ES-I3 (cell line): ENCODE results near the gene ERH.
"Not testable (repeated sequence)": the region's sequence is repeated elsewhere in the genome, so short reads cannot be mapped to it uniquely, and the experiment has no call there.

Source experiments
- H3K36me3 ChIP-seq: 2 replicates; pipeline ENCODE4 v1.6.1; 2013; ENCODE audit warnings: mild to moderate bottlenecking, low read length, control low read depth, moderate library complexity; ENCODE audit not compliant: insufficient read depth
- H3K4me1 ChIP-seq: 2 replicates; pipeline ENCODE4 v1.6.1; 2013; ENCODE audit warnings: mild to moderate bottlenecking, control low read depth, low read length; ENCODE audit not compliant: insufficient read depth
- H3K9ac ChIP-seq: 2 replicates; pipeline ENCODE4 v1.6.1; 2013; ENCODE audit warnings: low read depth, mild to moderate bottlenecking, low read length, moderate library complexity
- H3K9me3 ChIP-seq: 2 replicates; pipeline ENCODE4 v1.6.1; 2013; ENCODE audit warnings: mild to moderate bottlenecking, low read length, moderate library complexity; ENCODE audit not compliant: control insufficient read depth, insufficient read depth

Gene ERH

GRCh38 chr14:69408331-69408960 lies 10.3 kb upstream of the ERH start:
- H3K36me3 ChIP-seq: no peaks in the 10 kb centered on the region
- H3K9me3 ChIP-seq: no peaks in the 10 kb centered on the region
- no peak overlapping the region for H3K9ac ChIP-seq
- H3K4me1 ChIP-seq: no peaks in the 10 kb centered on the region

DNA sequence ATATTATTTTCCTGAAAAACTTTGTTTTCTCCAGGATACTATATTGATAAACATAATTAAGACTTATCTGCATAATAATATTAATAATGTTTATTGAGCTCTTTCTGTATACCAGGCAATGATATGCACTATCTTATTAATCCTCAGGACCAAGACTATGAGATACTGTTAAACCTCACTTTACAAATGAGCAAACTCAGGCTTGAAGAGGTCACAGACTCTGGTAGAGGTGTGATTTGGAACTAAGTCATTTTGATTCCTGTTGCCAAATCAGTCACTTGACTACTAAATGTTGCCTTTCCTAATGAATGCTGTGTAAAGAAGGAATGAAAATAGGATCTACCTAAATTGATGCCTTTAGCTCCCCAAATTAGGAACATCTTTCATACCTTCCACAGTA lies 7.7 kb upstream of the ERH start:
- H3K36me3 ChIP-seq: no peaks in the 10 kb centered on the region
- H3K9me3 ChIP-seq: no peaks in the 10 kb centered on the region
- H3K9ac ChIP-seq: no peak overlapping the region
- no peaks in the 10 kb centered on the region for H3K4me1 ChIP-seq

DNA sequence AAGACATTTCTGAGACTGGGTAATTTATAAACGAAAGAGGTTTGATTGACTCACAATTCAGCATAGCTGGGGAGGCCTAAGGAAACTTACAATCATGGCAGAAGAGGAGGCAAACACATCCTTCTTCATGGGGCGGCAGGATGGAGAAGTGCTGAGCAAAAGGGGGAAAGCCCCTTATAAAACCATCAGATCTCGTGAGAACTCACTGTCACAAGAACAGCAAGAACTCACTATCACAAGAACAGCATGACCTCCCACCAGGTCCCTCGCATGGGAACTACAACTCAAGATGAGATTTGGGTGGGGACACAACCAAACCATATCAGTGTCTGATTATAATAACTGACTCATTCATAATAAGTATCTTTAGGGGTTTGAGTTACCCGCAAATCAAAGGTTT lies 6.8 kb upstream of the ERH start:
- no peaks in the 10 kb centered on the region for H3K36me3 ChIP-seq
- H3K9me3 ChIP-seq: no peaks in the 10 kb centered on the region
- no peak overlapping the region for H3K9ac ChIP-seq
- no peaks in the 10 kb centered on the region for H3K4me1 ChIP-seq

DNA sequence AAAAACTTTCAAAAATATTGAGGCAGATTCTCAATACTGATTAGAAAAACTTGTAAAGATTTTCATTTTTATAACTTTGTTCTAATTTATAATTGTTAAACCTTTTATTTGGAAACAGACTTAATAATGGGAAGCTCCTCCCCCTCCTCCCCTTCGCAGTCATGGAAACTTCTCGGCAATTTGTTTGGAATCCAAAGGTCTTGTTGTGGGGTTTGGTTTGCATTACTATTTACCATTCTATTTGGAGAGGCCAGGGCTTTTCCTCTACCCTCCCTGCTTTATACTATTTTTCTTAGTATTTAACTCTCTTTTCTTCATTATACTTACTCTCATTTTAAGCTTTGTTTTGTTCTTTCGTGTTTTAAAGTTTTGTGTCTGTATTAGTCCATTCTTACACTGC lies 6.4 kb upstream of the ERH start:
- no peaks in the 10 kb centered on the region for H3K36me3 ChIP-seq
- no peak overlapping the region for H3K9ac ChIP-seq
- H3K4me1 ChIP-seq: no peaks in the 10 kb centered on the region
- no peaks in the 10 kb centered on the region for H3K9me3 ChIP-seq

- Histone ChIP-seq H3K36me3 (no peaks in the 10 kb centered on the region), H3K9me3 (no peaks in the 10 kb centered on the region), H3K4me1 (peaks cover 3% of the 10 kb centered on the region), H3K9ac (no peak overlapping the region)
These were observed 3.7 kb upstream of the ERH start for GRCh38 chr14:69401841-69402240.

- Histone ChIP-seq H3K9ac (peak overlapping the region; percentile 31; the same call in 1 of the 2 replicates), H3K36me3 (peaks cover 9% of the 10 kb centered on the region), H3K4me1 (peaks cover 5% of the 10 kb centered on the region), H3K9me3 (no peaks in the 10 kb centered on the region)
These were observed 2.1 kb upstream of the ERH start for GRCh38 chr14:69400154-69400553.

GRCh38 chr14:69399750-69400149 lies 1.7 kb upstream of the ERH start:
- peak overlapping the region; percentile 74; the same call in 1 of the 2 replicates for H3K9ac ChIP-seq
- H3K9me3 ChIP-seq: no peaks in the 10 kb centered on the region
- peaks cover 13% of the 10 kb centered on the region for H3K36me3 ChIP-seq
- H3K4me1 ChIP-seq: peaks cover 5% of the 10 kb centered on the region

GRCh38 chr14:69398818-69399210 lies 715 bp upstream of the ERH start:
- Histone ChIP-seq H3K9ac (peak overlapping the region; percentile 74), H3K36me3 (peaks cover 16% of the 10 kb centered on the region), H3K4me1 (peaks cover 5% of the 10 kb centered on the region)

DNA sequence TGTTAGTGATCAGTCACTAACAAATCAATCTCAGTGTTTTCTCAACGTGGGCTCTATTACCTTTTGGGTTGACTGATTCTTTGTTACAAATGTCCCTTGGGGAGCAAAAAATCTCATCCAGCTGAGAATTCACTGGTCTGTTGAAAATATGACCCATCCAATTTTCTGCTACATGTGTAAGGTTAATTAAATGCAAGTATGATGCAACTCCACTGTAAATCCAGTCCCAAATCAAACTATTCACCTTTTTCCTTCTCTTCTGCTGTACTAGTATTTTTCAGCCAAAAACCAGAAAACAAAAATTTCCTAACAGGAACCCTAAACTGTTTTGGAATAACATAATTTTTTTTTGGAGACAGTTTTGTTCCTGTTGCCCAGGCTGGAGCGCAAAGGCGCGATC lies 2.2 kb downstream of the ERH start:
- peaks cover 32% of the 10 kb centered on the region for H3K36me3 ChIP-seq
- H3K4me1 ChIP-seq: peaks cover 5% of the 10 kb centered on the region
- H3K9ac ChIP-seq: no peak overlapping the region
- H3K9me3 ChIP-seq: no peaks in the 10 kb centered on the region

More at GRCh38 chr14:69398818-69399210, 715 bp upstream of the ERH start:
- no peaks in the 10 kb centered on the region for H3K9me3 ChIP-seq

DNA sequence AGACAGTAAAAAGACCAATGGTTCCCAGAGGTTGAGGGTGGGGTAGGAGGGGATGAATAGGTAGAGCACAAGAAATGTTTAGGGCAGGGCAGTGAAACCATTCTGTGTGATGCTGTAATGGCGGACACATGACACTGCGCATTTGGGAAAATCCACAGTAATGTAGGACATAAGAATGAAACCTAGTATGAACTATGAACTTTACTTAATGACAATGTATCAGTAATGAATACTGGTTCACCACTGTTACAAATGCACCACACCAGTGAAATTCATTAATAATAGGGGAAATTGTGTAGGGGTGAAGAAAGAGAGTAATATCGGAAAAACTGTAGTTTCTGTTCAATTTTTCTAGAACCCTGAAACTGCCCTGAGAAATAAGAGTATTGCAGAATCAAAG lies 5.6 kb downstream of the ERH start:
- Histone ChIP-seq H3K9me3 (no peaks in the 10 kb centered on the region), H3K36me3 (peaks cover 45% of the 10 kb centered on the region), H3K4me1 (peaks cover 5% of the 10 kb centered on the region), H3K9ac (no peak overlapping the region)

GRCh38 chr14:69391400-69391799 lies 6.7 kb downstream of the ERH start:
- peaks cover 45% of the 10 kb centered on the region for H3K36me3 ChIP-seq
- not testable (repeated sequence) for H3K4me1 ChIP-seq

GRCh38 chr14:69387311-69387710 lies 10.8 kb downstream of the ERH start:
- Histone ChIP-seq H3K4me1 (no peaks in the 10 kb centered on the region), H3K36me3 (peaks cover 26% of the 10 kb centered on the region), H3K9ac (no peak overlapping the region), H3K9me3 (no peaks in the 10 kb centered on the region)

More at GRCh38 chr14:69391400-69391799, 6.7 kb downstream of the ERH start:
- H3K9ac ChIP-seq, H3K9me3 ChIP-seq: not testable (repeated sequence)

GRCh38 chr14:69378274-69378673 lies 19.8 kb downstream of the ERH start:
- no peaks in the 10 kb centered on the region for H3K9me3 ChIP-seq
- H3K36me3 ChIP-seq: peaks cover 12% of the 10 kb centered on the region
- no peak overlapping the region for H3K9ac ChIP-seq
- H3K4me1 ChIP-seq: no peaks in the 10 kb centered on the region

- peaks cover 12% of the 10 kb centered on the region for H3K36me3 ChIP-seq
- H3K9me3 ChIP-seq: no peaks in the 10 kb centered on the region
- H3K9ac ChIP-seq: no peak overlapping the region
- no peaks in the 10 kb centered on the region for H3K4me1 ChIP-seq
These were observed 21.7 kb downstream of the ERH start for GRCh38 chr14:69376439-69376838.

DNA sequence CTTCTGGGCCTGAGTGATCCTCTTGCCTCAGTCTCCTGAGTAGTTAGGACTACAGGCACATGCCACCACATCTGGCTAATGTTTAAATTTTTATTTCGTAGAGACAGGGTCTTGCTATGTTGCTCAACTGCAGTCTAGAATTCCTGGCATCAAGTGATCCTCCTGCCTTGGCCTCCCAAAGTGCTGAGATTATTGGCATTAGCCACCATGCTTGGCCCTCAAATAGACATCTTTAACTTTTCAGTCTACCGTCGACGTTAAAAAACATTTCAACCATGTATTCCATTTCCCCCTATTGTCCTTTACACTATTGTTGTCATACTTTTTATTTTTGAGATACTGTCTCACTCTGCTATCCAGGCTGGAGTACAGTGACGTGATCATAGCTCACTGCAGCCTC lies 22.4 kb downstream of the ERH start:
- peaks cover 12% of the 10 kb centered on the region for H3K36me3 ChIP-seq
- no peak overlapping the region for H3K9ac ChIP-seq
- H3K9me3 ChIP-seq: no peaks in the 10 kb centered on the region
- no peaks in the 10 kb centered on the region for H3K4me1 ChIP-seq

- Histone ChIP-seq H3K9ac (no peak overlapping the region), H3K36me3 (peaks cover 12% of the 10 kb centered on the region), H3K4me1 (no peaks in the 10 kb centered on the region)
These were observed 22.9 kb downstream of the ERH start for GRCh38 chr14:69375182-69375581.

More at GRCh38 chr14:69375182-69375581, 22.9 kb downstream of the ERH start:
- H3K9me3 ChIP-seq: no peaks in the 10 kb centered on the region
